Iris pigment epithelial cell (primary cell): Measurements from ENCODE around the gene ARFGEF2.
"Not testable (repeated sequence)": the region's sequence is repeated elsewhere in the genome, so short reads cannot be mapped to it uniquely, and the experiment has no call there.

Experiments used
- DNase-seq: peaks from one replicate; pipeline ENCODE4 v3.0.0-alpha.2; 2011; ENCODE audit warnings: low read depth

The ARFGEF2 gene

GRCh38 chr20:48999890-49000870 lies 78.7 kb downstream of the ARFGEF2 start:
- no peak for DNase-seq

GRCh38 chr20:49001741-49002140 lies 80.2 kb downstream of the ARFGEF2 start:
- DNase-seq, result no peak

GRCh38 chr20:49006446-49006980 lies 85.0 kb downstream of the ARFGEF2 start:
- no peak for DNase-seq

- no peak for DNase-seq
Measured at GRCh38 chr20:49009899-49010631, 88.6 kb downstream of the ARFGEF2 start.

GRCh38 chr20:49024220-49024619 lies 102.7 kb downstream of the ARFGEF2 start:
- DNase-seq, result no peak

DNA sequence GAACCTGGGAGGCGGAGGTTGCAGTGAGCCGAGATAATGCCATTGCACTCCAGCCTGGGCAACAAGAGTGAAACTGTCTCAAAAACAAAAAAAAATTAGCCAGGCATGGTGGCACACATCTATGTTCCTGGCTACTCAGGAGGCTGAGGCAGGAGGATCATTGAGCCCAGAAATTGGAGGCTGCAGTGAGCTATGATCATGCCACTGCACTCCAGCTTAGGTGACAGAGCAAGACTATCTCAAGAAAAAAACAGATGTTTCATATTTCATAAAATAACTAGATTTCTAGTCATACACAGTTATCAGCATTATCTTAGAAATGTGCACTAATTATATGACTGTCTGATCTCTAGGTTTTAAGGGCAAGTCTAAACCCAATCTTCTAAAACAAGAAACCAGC lies 106.7 kb downstream of the ARFGEF2 start:
- not testable (repeated sequence) for DNase-seq

DNA sequence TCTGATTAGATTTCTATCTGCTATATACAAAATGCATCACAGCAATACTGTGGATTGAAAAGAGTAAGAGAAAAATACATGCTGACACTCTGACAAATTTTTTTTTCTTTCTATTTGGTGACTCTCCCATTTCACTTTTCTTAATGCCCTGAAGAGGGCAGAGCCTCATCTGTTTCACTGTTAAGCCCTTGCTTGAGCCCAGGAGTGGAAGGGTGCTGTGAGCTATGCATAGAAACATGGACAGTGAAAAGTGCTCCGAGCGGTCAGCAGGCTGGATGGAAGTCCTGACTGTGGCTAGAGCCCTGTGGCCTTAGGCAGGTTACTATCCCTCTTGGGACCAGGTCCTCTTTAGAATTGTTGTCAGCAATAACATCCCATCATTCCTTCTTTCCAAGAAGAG lies 107.2 kb downstream of the ARFGEF2 start:
- peak; percentile 45 for DNase-seq

DNA sequence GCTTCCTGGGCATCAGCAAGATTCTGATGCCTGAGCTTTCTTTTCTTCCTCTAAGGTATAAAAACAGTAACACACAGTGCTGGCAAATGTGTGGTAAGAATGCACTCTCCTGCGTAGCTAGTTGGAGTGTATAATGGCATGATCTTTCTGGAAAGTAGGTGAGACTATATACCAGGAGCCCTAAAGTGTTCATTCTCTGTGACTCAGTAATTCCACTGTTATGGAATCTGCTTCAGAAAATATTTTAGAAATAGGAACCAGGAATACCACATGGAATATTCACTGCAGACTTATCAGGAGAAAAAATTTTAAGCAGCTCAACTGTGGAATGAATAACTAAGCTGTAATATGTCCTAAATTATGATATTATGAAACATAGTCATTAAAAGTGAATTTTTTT lies 107.7 kb downstream of the ARFGEF2 start:
- no peak for DNase-seq

DNA sequence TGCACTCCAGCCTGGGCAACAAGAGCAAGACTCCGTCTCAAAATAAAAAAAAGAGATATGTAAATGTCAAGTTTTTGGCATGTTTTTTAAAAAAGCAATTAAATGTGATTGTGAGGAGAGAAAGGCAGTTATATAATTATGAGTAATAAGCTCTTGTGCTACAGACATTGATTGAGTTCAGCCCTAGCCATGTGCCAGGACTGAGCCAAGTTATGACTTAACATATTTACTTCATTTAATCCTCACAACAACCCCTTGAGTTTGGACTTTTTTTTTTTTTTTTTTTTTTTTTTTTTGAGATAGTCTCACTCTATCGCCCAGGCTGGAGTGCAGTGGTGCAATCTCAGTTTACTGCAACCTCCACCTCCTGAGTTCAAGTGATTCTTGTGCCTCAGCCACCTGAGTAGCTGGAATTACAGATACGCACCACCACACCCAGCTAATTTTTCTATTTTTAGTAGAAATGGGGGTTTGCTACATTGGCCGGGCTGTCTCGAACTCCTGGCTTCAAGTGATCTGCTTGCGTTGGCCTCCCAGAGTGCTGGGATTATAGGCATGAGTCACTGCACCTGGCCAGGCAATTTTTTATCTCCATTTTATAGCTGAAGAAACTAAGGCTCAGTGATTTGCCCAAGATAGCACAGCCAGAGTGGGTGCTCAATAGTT lies 109.6 kb downstream of the ARFGEF2 start:
- no peak for DNase-seq

GRCh38 chr20:49032455-49032854 lies 110.9 kb downstream of the ARFGEF2 start:
- no peak for DNase-seq

GRCh38 chr20:49034070-49034732 lies 112.7 kb downstream of the ARFGEF2 start:
- DNase-seq, result no peak

- DNase-seq, result peak; percentile 20
Measured at GRCh38 chr20:49037962-49038387, 116.5 kb downstream of the ARFGEF2 start.

DNA sequence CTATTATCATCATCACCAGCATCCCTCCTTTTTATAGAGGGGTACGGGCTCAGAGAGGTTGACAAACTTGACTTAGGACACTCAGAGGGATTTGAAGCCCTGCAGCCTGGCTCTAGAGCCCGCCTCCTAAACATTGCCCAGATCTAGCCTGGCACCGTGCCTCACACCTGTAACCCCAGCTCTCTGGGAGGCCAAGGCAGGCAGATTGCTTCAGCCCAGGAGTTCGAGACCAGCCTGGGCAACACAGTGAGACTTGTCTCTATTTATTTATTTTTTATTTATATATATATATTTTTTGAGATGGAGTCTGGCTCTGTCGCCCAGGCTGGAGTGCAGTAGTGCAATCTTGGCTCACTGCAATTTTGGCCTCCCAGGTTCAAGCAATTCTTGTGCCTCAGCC lies 118.3 kb downstream of the ARFGEF2 start:
- no peak for DNase-seq

- no peak for DNase-seq
Measured at GRCh38 chr20:49043000-49043399, 121.5 kb downstream of the ARFGEF2 start.

- no peak for DNase-seq
Measured at GRCh38 chr20:49045440-49046086, 124.1 kb downstream of the ARFGEF2 start.

- peak; percentile 96 for DNase-seq
Measured at GRCh38 chr20:49046087-49046900, 124.8 kb downstream of the ARFGEF2 start, which contains the start of gene CSE1L. TSS of gene CSE1L (plus strand) at chr20:49046312. CDS start at chr20:49058464, 12,152 bp downstream.

- DNase-seq, result peak; percentile 26
Measured at GRCh38 chr20:49052334-49052733, 130.8 kb downstream of the ARFGEF2 start.

DNA sequence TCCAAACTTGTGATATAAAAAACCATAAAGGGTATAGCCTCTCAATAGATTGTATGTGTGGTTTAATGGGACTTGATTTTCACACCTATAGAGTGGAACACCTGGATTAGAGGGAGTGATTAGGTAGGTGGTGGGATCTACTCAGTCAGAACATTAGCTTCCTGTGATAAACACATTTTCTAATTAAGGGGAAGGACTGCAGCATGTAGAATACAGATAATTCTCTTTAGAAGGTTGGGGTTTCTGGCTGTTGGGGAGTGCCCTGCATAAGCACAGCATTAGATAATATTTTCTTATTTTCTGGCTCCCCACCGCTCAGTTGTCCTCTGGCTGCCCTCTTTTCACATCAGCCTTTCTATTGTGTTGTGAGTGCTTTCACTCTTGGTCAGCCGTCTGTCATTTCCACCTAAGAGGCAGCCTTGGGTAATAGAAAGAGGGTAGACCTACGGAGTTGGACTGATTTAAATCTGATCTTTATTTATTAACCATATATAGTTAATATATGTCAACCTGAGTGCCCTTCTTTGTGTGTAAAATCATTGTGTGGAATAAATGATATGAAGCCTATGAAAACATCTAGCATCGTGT lies 132.6 kb downstream of the ARFGEF2 start:
- peak; percentile 25 for DNase-seq

DNA sequence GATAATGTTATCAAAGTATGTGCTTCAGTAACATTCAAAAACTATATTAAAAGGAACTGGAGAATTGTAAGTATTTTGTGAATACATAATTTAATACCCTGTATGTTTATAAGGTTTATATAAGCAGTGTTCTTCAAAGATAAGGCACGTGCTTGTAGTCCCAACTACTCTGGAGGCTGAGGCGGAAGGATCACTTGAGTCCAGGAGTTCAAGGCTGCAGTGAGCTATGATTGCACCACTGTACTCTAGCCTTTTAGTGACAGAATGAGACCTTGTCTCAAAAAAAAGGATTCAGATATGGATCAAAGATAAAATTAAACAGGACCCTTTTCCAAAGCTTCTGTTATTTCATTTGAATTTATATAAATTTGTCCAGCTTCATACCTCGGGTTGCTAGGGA lies 141.8 kb downstream of the ARFGEF2 start:
- no peak for DNase-seq

DNA sequence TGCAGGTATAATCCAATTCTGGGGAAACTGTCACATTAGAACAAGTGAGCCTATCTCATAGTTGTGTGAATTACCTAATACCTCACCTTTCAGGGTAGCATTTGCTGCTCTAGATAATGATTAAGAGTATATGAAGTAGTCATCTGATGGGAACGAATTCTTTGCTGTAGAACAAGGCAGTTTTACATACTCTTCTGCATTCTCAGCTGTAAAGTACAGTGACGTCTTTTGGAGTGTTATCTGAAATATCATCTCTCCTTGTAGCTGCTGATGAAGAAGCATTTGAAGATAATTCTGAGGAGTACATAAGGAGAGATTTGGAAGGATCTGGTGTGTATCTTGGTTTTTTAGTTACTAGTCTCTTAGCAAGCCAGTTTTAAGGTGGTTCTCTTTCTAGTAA lies 153.0 kb downstream of the ARFGEF2 start:
- DNase-seq, result no peak
